OCI-LY7 (cell line): ENCODE measurements around the gene KRTAP9-7.

Experiments used
- EZH2phosphoT487 ChIP-seq: fragments of 200-600 bp; sonication (generic); IDR thresholded peaks from 2 replicates; pipeline ENCODE4 v1.6.1; 2018; ENCODE audit warnings: low read depth, borderline replicate concordance, mild to moderate bottlenecking, mixed run types, antibody characterized with exemption, low read length, moderate library complexity, mixed read lengths
- TF ChIP-seq, protein P1 (sequence below): fragments of 200-600 bp; sonication (generic); conservative IDR thresholded peaks from 2 replicates; pipeline ENCODE4 v1.5.1; 2014; ENCODE audit warnings: mild to moderate bottlenecking, antibody characterized with exemption, low read length, moderate library complexity, mixed read lengths

DNA sequence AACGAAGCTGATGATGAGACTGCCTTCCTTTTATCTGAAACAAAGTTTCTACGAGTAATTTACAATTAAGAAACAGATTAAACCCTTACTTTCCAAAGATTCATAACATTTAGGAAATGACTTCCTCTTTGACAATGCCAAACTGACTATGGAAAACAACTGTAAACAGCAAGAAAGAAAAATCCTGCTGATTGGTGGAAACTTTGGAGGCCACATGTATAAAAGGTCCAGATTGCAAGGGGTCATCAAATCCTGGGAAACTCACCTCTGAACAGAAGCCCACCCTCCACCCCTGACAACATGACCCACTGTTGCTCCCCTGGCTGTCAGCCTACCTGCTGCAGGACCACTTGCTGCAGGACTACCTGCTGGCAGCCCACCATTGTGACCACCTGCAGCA lies 10.4 kb upstream of the KRTAP9-7 start, which contains the start of gene KRTAP9-6:
- TF ChIP-seq, protein P1, sequence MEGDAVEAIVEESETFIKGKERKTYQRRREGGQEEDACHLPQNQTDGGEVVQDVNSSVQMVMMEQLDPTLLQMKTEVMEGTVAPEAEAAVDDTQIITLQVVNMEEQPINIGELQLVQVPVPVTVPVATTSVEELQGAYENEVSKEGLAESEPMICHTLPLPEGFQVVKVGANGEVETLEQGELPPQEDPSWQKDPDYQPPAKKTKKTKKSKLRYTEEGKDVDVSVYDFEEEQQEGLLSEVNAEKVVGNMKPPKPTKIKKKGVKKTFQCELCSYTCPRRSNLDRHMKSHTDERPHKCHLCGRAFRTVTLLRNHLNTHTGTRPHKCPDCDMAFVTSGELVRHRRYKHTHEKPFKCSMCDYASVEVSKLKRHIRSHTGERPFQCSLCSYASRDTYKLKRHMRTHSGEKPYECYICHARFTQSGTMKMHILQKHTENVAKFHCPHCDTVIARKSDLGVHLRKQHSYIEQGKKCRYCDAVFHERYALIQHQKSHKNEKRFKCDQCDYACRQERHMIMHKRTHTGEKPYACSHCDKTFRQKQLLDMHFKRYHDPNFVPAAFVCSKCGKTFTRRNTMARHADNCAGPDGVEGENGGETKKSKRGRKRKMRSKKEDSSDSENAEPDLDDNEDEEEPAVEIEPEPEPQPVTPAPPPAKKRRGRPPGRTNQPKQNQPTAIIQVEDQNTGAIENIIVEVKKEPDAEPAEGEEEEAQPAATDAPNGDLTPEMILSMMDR, result no peak
- TF ChIP-seq EZH2phosphoT487, result no peak
